Karpas-422 (cell line): ENCODE measurements around the gene OSBP2. TPM values are rescaled to one million over a fixed set of nuclear protein-coding genes. Genes with fewer than 3 reads are reported as not detected.

Experiments
- DNase-seq: peaks from one replicate; pipeline ENCODE4 v3.0.0-alpha.2; 2015
- H2AFZ ChIP-seq: fragments of 200-600 bp; sonication (generic); 2 replicates; pipeline ENCODE4 v1.6.1; 2014; ENCODE audit warnings: antibody characterized with exemption, low read length, mixed read lengths
- H3K27ac ChIP-seq: fragments of 200-600 bp; sonication (generic); 2 replicates; pipeline ENCODE4 v1.5.1; 2014; ENCODE audit warnings: mild to moderate bottlenecking, low read length, moderate library complexity
- H3K27me3 ChIP-seq: fragments of 200-600 bp; sonication (generic); 2 replicates; pipeline ENCODE4 v1.6.1; 2014; ENCODE audit warnings: low read length, mixed read lengths
- H3K36me3 ChIP-seq: fragments of 200-600 bp; sonication (generic); 2 replicates; pipeline ENCODE4 v1.6.1; 2014; ENCODE audit warnings: low read length, mixed read lengths; ENCODE audit not compliant: insufficient read depth
- H3K4me1 ChIP-seq: fragments of 200-600 bp; sonication (generic); 2 replicates; pipeline ENCODE4 v1.6.1; 2014; ENCODE audit warnings: mild to moderate bottlenecking, low read length, mixed read lengths
- H3K4me2 ChIP-seq: fragments of 200-600 bp; sonication (generic); 2 replicates; pipeline ENCODE4 v1.6.1; 2014; ENCODE audit warnings: low read length, low read depth, mild to moderate bottlenecking; ENCODE audit not compliant: poor library complexity, severe bottlenecking
- H3K4me3 ChIP-seq: fragments of 200-600 bp; sonication (generic); 2 replicates; pipeline ENCODE4 v1.5.1; 2014; ENCODE audit warnings: mild to moderate bottlenecking, antibody characterized with exemption, low read length, mixed read lengths
- H3K79me2 ChIP-seq: fragments of 200-600 bp; sonication (generic); 2 replicates; pipeline ENCODE4 v1.6.1; 2014; ENCODE audit warnings: mild to moderate bottlenecking, low read length, mixed read lengths
- H3K9ac ChIP-seq: fragments of 200-600 bp; sonication (generic); 2 replicates; pipeline ENCODE4 v1.6.0; 2014; ENCODE audit warnings: low read length
- H3K9me2 ChIP-seq: fragments of 200-600 bp; sonication (generic), shearing (Covaris generic); replicated peaks from 2 replicates; pipeline ENCODE4 v1.6.0; 2014; ENCODE audit warnings: mild to moderate bottlenecking, low read length, moderate library complexity; ENCODE audit not compliant: insufficient read depth
- H3K9me3 ChIP-seq: fragments of 300-700, 200-600 bp; sonication (generic); 2 replicates; pipeline ENCODE4 v1.6.1; 2014; ENCODE audit warnings: low read length, mixed read lengths
- H4K20me1 ChIP-seq: fragments of 200-600 bp; sonication (generic); 2 replicates; pipeline ENCODE4 v1.6.1; 2014; ENCODE audit warnings: mild to moderate bottlenecking, antibody characterized with exemption, low read length, low read depth; ENCODE audit not compliant: insufficient read depth
- total RNA-seq: library from RNA; depleted of rRNA; stranded (reverse); fragments of >200 nt; shearing (Covaris generic); gene quantifications from 2 replicates; pipeline ENCODE4 v1.2.3, GENCODE V29; 2014; ENCODE audit warnings: low replicate concordance; rRNA removed

OSBP2 gene, protein sequence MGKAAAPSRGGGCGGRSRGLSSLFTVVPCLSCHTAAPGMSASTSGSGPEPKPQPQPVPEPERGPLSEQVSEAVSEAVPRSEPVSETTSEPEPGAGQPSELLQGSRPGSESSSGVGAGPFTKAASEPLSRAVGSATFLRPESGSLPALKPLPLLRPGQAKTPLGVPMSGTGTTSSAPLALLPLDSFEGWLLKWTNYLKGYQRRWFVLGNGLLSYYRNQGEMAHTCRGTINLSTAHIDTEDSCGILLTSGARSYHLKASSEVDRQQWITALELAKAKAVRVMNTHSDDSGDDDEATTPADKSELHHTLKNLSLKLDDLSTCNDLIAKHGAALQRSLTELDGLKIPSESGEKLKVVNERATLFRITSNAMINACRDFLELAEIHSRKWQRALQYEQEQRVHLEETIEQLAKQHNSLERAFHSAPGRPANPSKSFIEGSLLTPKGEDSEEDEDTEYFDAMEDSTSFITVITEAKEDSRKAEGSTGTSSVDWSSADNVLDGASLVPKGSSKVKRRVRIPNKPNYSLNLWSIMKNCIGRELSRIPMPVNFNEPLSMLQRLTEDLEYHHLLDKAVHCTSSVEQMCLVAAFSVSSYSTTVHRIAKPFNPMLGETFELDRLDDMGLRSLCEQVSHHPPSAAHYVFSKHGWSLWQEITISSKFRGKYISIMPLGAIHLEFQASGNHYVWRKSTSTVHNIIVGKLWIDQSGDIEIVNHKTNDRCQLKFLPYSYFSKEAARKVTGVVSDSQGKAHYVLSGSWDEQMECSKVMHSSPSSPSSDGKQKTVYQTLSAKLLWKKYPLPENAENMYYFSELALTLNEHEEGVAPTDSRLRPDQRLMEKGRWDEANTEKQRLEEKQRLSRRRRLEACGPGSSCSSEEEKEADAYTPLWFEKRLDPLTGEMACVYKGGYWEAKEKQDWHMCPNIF
- 0.07 and 0.14 TPM in 2 replicates for total RNA-seq

DNA sequence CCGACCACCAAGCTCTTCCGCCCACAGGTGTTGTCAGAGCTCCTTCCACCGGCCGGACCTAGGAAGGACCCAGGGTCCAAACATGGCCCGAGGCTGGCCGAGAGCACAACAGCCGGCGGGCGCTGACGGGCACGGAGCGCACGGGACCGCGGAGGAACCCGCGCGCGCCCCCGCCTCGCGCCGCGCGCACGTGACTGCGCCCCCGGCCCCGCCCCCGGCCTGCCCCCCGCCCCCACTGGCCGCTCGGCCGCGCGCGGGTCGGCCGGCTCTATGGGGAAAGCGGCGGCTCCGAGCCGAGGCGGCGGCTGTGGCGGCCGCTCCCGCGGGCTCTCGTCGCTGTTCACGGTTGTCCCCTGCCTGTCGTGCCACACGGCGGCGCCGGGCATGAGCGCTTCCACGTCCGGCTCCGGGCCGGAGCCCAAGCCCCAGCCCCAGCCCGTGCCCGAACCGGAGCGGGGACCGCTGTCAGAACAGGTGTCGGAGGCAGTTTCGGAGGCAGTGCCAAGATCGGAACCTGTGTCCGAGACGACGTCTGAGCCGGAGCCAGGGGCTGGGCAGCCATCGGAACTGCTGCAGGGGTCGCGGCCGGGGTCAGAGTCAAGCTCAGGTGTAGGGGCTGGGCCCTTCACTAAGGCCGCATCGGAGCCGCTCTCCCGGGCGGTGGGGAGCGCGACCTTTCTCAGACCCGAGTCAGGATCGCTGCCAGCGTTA, at the start of gene OSBP2:
OSBP2 (plus strand) TSS at position 235 of the 711 bp plus-strand sequence; CDS start at position 271, 36 bp downstream.
- Histone ChIP-seq H3K27ac (no peak within 1 kb of the TSS), H4K20me1 (no peaks in the 10 kb centered on the region), H3K4me1 (no peaks in the 10 kb centered on the region), H3K9ac (no peak within 1 kb of the TSS), H3K36me3 (no peaks in the 10 kb centered on the region), H3K4me3 (no peak within 1 kb of the TSS), H3K79me2 (no peaks in the 10 kb centered on the region), H3K9me2 (no peaks in the 10 kb centered on the region), H3K27me3 (no peaks in the 10 kb centered on the region), H3K9me3 (no peaks in the 10 kb centered on the region), H3K4me2 (no peak within 1 kb of the TSS), H2AFZ (no peak within 1 kb of the TSS)
- DNase-seq = no peak

GRCh38 chr22:30646518-30647160, 48.0 kb upstream of the OSBP2 start:
- no peaks in the 10 kb centered on the region for H3K79me2 ChIP-seq

DNA sequence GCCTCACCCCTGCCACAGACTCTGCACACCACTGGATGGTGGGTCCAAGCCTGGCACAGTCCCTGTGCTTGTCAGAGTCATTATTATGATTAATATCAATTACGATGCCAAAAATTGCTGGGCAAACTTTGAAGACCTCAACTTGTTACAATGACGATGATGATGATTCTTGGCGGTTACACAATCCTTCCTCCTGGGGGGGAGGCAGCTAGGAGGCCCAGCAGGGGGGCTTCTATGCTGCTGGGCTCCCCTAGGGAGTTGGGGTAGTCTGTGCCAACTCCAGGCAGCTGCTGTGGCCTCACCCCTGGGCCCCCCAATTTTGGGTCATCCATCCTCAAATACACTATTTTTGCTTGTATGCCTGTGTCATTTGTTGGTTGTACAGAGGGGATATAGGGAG, 47.1 kb upstream of the OSBP2 start:
- Histone ChIP-seq H3K4me1 (peaks cover 7% of the 10 kb centered on the region), H3K36me3 (no peaks in the 10 kb centered on the region), H2AFZ (no peak overlapping the region), H3K4me3 (no peak overlapping the region), H3K9me2 (no peaks in the 10 kb centered on the region), H4K20me1 (no peaks in the 10 kb centered on the region), H3K9me3 (no peaks in the 10 kb centered on the region), H3K27me3 (no peaks in the 10 kb centered on the region), H3K9ac (no peak overlapping the region), H3K79me2 (no peaks in the 10 kb centered on the region), H3K4me2 (no peak overlapping the region), H3K27ac (no peak overlapping the region)
- DNase-seq = no peak

More at GRCh38 chr22:30646518-30647160, 48.0 kb upstream of the OSBP2 start:
- H3K36me3 ChIP-seq = no peaks in the 10 kb centered on the region
- no peaks in the 10 kb centered on the region for H3K9me2 ChIP-seq
- no peak for DNase-seq
- H3K27me3 ChIP-seq = no peaks in the 10 kb centered on the region
- H3K4me1 ChIP-seq = peaks cover 7% of the 10 kb centered on the region
- H2AFZ ChIP-seq = no peak overlapping the region
- H3K4me2 ChIP-seq = no peak overlapping the region
- H3K27ac ChIP-seq = no peak overlapping the region
- H3K9ac ChIP-seq = no peak overlapping the region
- H4K20me1 ChIP-seq = no peaks in the 10 kb centered on the region
- H3K9me3 ChIP-seq = no peaks in the 10 kb centered on the region
- no peak overlapping the region for H3K4me3 ChIP-seq

DNA sequence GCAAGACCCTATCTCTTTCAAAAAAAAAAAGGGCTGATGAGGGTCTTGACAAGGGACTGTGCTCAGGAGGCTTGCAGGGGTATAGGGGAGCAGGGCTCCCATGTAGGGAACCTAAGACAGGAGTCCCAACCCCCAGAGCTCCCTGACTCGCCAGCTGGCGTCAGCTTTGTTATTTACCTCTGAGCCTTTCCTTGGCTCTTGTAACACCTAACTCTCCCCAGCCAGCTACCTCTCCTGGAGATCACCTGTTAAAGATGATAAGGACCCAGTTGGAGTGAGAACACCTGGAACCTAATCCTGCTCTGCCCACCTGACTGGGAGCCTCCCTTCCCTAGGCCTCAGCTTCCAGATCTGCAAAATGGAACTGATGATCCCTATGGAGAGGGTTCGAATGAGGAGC, 45.8 kb upstream of the OSBP2 start:
- H3K27ac ChIP-seq = no peak overlapping the region
- H3K9ac ChIP-seq = no peak overlapping the region
- H3K4me3 ChIP-seq = no peak overlapping the region
- H3K9me3 ChIP-seq = no peaks in the 10 kb centered on the region
- H2AFZ ChIP-seq = no peak overlapping the region
- peaks cover 6% of the 10 kb centered on the region for H3K4me1 ChIP-seq
- no peaks in the 10 kb centered on the region for H3K27me3 ChIP-seq
- no peak overlapping the region for H3K4me2 ChIP-seq
- H4K20me1 ChIP-seq = no peaks in the 10 kb centered on the region
- H3K9me2 ChIP-seq = no peaks in the 10 kb centered on the region
- no peaks in the 10 kb centered on the region for H3K36me3 ChIP-seq
- no peak for DNase-seq
- H3K79me2 ChIP-seq = no peaks in the 10 kb centered on the region

GRCh38 chr22:30649430-30650007, 45.2 kb upstream of the OSBP2 start:
- H3K79me2 ChIP-seq = no peaks in the 10 kb centered on the region
- H3K9me2 ChIP-seq = no peaks in the 10 kb centered on the region
- no peak overlapping the region for H3K4me2 ChIP-seq
- no peaks in the 10 kb centered on the region for H3K9me3 ChIP-seq
- no peaks in the 10 kb centered on the region for H3K36me3 ChIP-seq
- no peaks in the 10 kb centered on the region for H4K20me1 ChIP-seq
- no peak overlapping the region for H3K9ac ChIP-seq
- no peaks in the 10 kb centered on the region for H3K27me3 ChIP-seq
- H3K4me1 ChIP-seq = no peaks in the 10 kb centered on the region
- H2AFZ ChIP-seq = no peak overlapping the region
- no peak for DNase-seq
- H3K27ac ChIP-seq = no peak overlapping the region
- H3K4me3 ChIP-seq = no peak overlapping the region

- no peak overlapping the region for H3K4me2 ChIP-seq
- H3K36me3 ChIP-seq = no peaks in the 10 kb centered on the region
- H3K9me3 ChIP-seq = no peaks in the 10 kb centered on the region
- H3K4me1 ChIP-seq = no peaks in the 10 kb centered on the region
- no peak overlapping the region for H3K9ac ChIP-seq
- no peak overlapping the region for H2AFZ ChIP-seq
- H3K4me3 ChIP-seq = no peak overlapping the region
- no peaks in the 10 kb centered on the region for H3K27me3 ChIP-seq
- H3K9me2 ChIP-seq = no peaks in the 10 kb centered on the region
- no peak for DNase-seq
- no peaks in the 10 kb centered on the region for H3K79me2 ChIP-seq
- no peak overlapping the region for H3K27ac ChIP-seq
- H4K20me1 ChIP-seq = no peaks in the 10 kb centered on the region
Measured at GRCh38 chr22:30650508-30651116, 44.1 kb upstream of the OSBP2 start.

DNA sequence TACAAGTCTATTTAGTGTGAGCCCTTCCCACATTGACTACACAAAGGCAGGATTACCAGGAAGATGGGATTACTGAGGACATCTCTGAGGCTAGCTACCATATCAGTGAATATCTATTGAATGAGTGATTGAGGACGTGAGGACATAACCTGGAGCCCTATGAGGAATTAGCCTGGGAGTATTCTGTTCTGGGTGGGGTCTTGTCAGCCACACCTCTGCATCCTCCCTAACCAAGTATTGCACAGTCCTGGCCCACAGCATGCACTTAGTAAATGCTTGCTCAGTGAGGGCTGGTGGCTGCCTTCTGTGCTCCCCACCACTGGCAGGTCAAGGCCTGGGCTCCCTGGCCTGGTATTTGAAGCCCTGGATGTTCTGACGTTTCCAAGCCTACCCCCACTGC, 41.8 kb upstream of the OSBP2 start:
- H3K4me3 ChIP-seq = no peak overlapping the region
- H3K4me1 ChIP-seq = no peaks in the 10 kb centered on the region
- no peaks in the 10 kb centered on the region for H3K27me3 ChIP-seq
- no peaks in the 10 kb centered on the region for H3K9me2 ChIP-seq
- no peak overlapping the region for H3K9ac ChIP-seq
- no peaks in the 10 kb centered on the region for H4K20me1 ChIP-seq
- H3K27ac ChIP-seq = no peak overlapping the region
- H3K36me3 ChIP-seq = no peaks in the 10 kb centered on the region
- no peak overlapping the region for H3K4me2 ChIP-seq
- H3K79me2 ChIP-seq = no peaks in the 10 kb centered on the region
- H2AFZ ChIP-seq = no peak overlapping the region
- DNase-seq = no peak
- H3K9me3 ChIP-seq = no peaks in the 10 kb centered on the region
